DOHH2 (cell line): ENCODE data around the gene EVC2.

Experiments
- H3F3A ChIP-seq: fragments of 200-600 bp; sonication (generic), shearing (Covaris generic); 2 replicates; pipeline ENCODE4 v1.6.0; 2016; ENCODE audit warnings: antibody characterized with exemption, mild to moderate bottlenecking; ENCODE audit not compliant: control insufficient read depth, insufficient read depth
- H3K27ac ChIP-seq: fragments of 200-600 bp; sonication (generic); 2 replicates; pipeline ENCODE4 v1.5.1; 2014; ENCODE audit warnings: low read depth, mild to moderate bottlenecking, low read length, moderate library complexity
- H3K27me3 ChIP-seq: fragments of 200-600 bp; sonication (generic); 2 replicates; pipeline ENCODE4 v1.6.1; 2014; ENCODE audit warnings: mild to moderate bottlenecking, low read length, mixed read lengths; ENCODE audit not compliant: control insufficient read depth
- H3K36me3 ChIP-seq: fragments of 200-600 bp; sonication (generic); 2 replicates; pipeline ENCODE4 v1.6.1; 2014; ENCODE audit warnings: mild to moderate bottlenecking, low read length, moderate library complexity, mixed read lengths; ENCODE audit not compliant: control insufficient read depth
- H3K4me1 ChIP-seq: fragments of 200-600 bp; sonication (generic); 2 replicates; pipeline ENCODE4 v1.6.1; 2014; ENCODE audit warnings: mild to moderate bottlenecking, low read length, mixed read lengths; ENCODE audit not compliant: control insufficient read depth
- H3K4me2 ChIP-seq: fragments of 200-600 bp; sonication (generic); 2 replicates; pipeline ENCODE4 v1.6.0; 2014; ENCODE audit warnings: mild to moderate bottlenecking, low read length, moderate library complexity
- H3K4me3 ChIP-seq: fragments of 200-600 bp; sonication (generic); 2 replicates; pipeline ENCODE4 v1.5.1; 2014; ENCODE audit warnings: mild to moderate bottlenecking, low read length, mixed read lengths
- H3K79me2 ChIP-seq: fragments of 200-600 bp; sonication (generic); 2 replicates; pipeline ENCODE4 v1.6.1; 2014; ENCODE audit warnings: mild to moderate bottlenecking, low read length, mixed read lengths; ENCODE audit not compliant: control insufficient read depth
- H3K9me2 ChIP-seq: fragments of 200-600 bp; sonication (generic); replicated peaks from 2 replicates; pipeline ENCODE4 v1.6.1; 2014; ENCODE audit warnings: mild to moderate bottlenecking, low read length, mixed read lengths; ENCODE audit not compliant: control insufficient read depth
- H3K9me3 ChIP-seq: fragments of 200-600 bp; sonication (generic); 2 replicates; pipeline ENCODE4 v1.6.1; 2014; ENCODE audit warnings: antibody characterized with exemption, low read length, mixed read lengths; ENCODE audit not compliant: control insufficient read depth, insufficient read depth
- H4K20me1 ChIP-seq: fragments of 200-600 bp; sonication (generic); 2 replicates; pipeline ENCODE4 v1.6.0; 2014; ENCODE audit warnings: low read depth, mild to moderate bottlenecking, antibody characterized with exemption, low read length, moderate library complexity; ENCODE audit not compliant: control insufficient read depth, insufficient read depth
- CTCF ChIP-seq: fragments of 200-600 bp; sonication (generic); IDR thresholded peaks from one replicate; pipeline ENCODE4 v1.5.1; 2014; ENCODE audit warnings: antibody characterized with exemption, mild to moderate bottlenecking, low read depth, low read length; ENCODE audit not compliant: poor library complexity, severe bottlenecking
- EZH2phosphoT487 ChIP-seq: fragments of 200-600 bp; sonication (generic); IDR thresholded peaks from 2 replicates; pipeline ENCODE4 v1.6.1; 2017; ENCODE audit warnings: borderline replicate concordance, mild to moderate bottlenecking, antibody characterized with exemption, low read length, moderate library complexity, mixed read lengths

EVC2 gene

GRCh38 chr4:5757091-5757490 is 48.7 kb upstream of the EVC2 start:
- no peaks in the 10 kb centered on the region for H3K27me3 ChIP-seq
- no peaks in the 10 kb centered on the region for H3K79me2 ChIP-seq
- no peaks in the 10 kb centered on the region for H3K4me1 ChIP-seq
- no peaks in the 10 kb centered on the region for H3F3A ChIP-seq
- no peaks in the 10 kb centered on the region for H3K9me3 ChIP-seq
- H4K20me1 ChIP-seq = no peaks in the 10 kb centered on the region
- H3K27ac ChIP-seq = no peak overlapping the region
- no peak overlapping the region for H3K4me3 ChIP-seq
- H3K4me2 ChIP-seq = no peak overlapping the region
- no peak for TF ChIP-seq EZH2phosphoT487
- no peak for TF ChIP-seq CTCF
- no peaks in the 10 kb centered on the region for H3K36me3 ChIP-seq
- H3K9me2 ChIP-seq = no peaks in the 10 kb centered on the region

GRCh38 chr4:5756271-5756670 is 47.9 kb upstream of the EVC2 start:
- TF ChIP-seq EZH2phosphoT487 (no peak), CTCF (no peak)
- Histone ChIP-seq H3K27me3 (no peaks in the 10 kb centered on the region), H3K9me3 (no peaks in the 10 kb centered on the region), H3K4me2 (no peak overlapping the region), H3K79me2 (no peaks in the 10 kb centered on the region), H3K27ac (no peak overlapping the region), H4K20me1 (no peaks in the 10 kb centered on the region), H3K36me3 (no peaks in the 10 kb centered on the region), H3K4me3 (no peak overlapping the region), H3K9me2 (no peaks in the 10 kb centered on the region), H3K4me1 (no peaks in the 10 kb centered on the region), H3F3A (no peaks in the 10 kb centered on the region)

GRCh38 chr4:5755679-5756078 is 47.3 kb upstream of the EVC2 start:
- H3K4me1 ChIP-seq = no peaks in the 10 kb centered on the region
- H3F3A ChIP-seq = no peaks in the 10 kb centered on the region
- H3K9me3 ChIP-seq = no peaks in the 10 kb centered on the region
- H3K27me3 ChIP-seq = no peaks in the 10 kb centered on the region
- no peaks in the 10 kb centered on the region for H3K9me2 ChIP-seq
- no peaks in the 10 kb centered on the region for H3K36me3 ChIP-seq
- no peak overlapping the region for H3K4me2 ChIP-seq
- H3K4me3 ChIP-seq = no peak overlapping the region
- H4K20me1 ChIP-seq = no peaks in the 10 kb centered on the region
- no peak overlapping the region for H3K27ac ChIP-seq
- TF ChIP-seq EZH2phosphoT487 = no peak
- TF ChIP-seq CTCF = no peak
- no peaks in the 10 kb centered on the region for H3K79me2 ChIP-seq

- no peaks in the 10 kb centered on the region for H3K36me3 ChIP-seq
- TF ChIP-seq CTCF (no peak), EZH2phosphoT487 (no peak)
Observed at GRCh38 chr4:5755161-5755560, 46.8 kb upstream of the EVC2 start.

More at GRCh38 chr4:5755161-5755560, 46.8 kb upstream of the EVC2 start:
- H3K4me2 ChIP-seq = no peak overlapping the region
- no peaks in the 10 kb centered on the region for H3K27me3 ChIP-seq
- no peaks in the 10 kb centered on the region for H3K4me1 ChIP-seq
- no peak overlapping the region for H3K4me3 ChIP-seq
- no peaks in the 10 kb centered on the region for H3K79me2 ChIP-seq
- H3K27ac ChIP-seq = no peak overlapping the region
- no peaks in the 10 kb centered on the region for H3K9me3 ChIP-seq
- H4K20me1 ChIP-seq = no peaks in the 10 kb centered on the region
- H3F3A ChIP-seq = no peaks in the 10 kb centered on the region
- H3K9me2 ChIP-seq = no peaks in the 10 kb centered on the region
